ENCODE data around the gene BPIFA3. TPM values are rescaled to one million over a fixed set of nuclear protein-coding genes. Genes with fewer than 3 reads are reported as not detected.

Gene BPIFA3
- total and polyA plus RNA-seq, 2 of the 13 experiments (the other 11 are each of a cell fraction or from before 2014, with no cell fraction given), result not detected

- peak; percentile 86; the same call in 1 of the 2 replicates for TF ChIP-seq ZNF280B (CRISPR knock-in tag; IDR thresholded peaks at IDR 0.05; ENCODE audit: borderline replicate concordance)
- TF ChIP-seq GATAD2A (CRISPR knock-in tag; IDR thresholded peaks at IDR 0.05), result peak; percentile 76
- TF ChIP-seq KDM6A (CRISPR knock-in tag; IDR thresholded peaks at IDR 0.05; ENCODE audit: low read depth), result peak; percentile 53; the same call in 1 of the 2 replicates
- TF ChIP-seq GMEB1 (CRISPR knock-in tag; IDR thresholded peaks at IDR 0.05; ENCODE audit: borderline replicate concordance), result peak; percentile 62; the same call in 1 of the 2 replicates
- peak; percentile 94 for TF ChIP-seq ZC3H13 (CRISPR knock-in tag; IDR thresholded peaks at IDR 0.05)
- TF ChIP-seq PHF21A (CRISPR knock-in tag; IDR thresholded peaks at IDR 0.05), result no peak
- no peak; the same call in 1 of the 2 replicates for TF ChIP-seq ZFP41 (CRISPR knock-in tag; IDR thresholded peaks at IDR 0.05; ENCODE audit: borderline replicate concordance)
- peak; percentile 95 for TF ChIP-seq REPIN1 (CRISPR knock-in tag; IDR thresholded peaks at IDR 0.05; ENCODE audit: borderline replicate concordance, low read depth)
- no peak for TF ChIP-seq ZNF839 (CRISPR knock-in tag; IDR thresholded peaks at IDR 0.05; ENCODE audit: borderline replicate concordance)
- TF ChIP-seq FIP1L1 (IDR thresholded peaks at IDR 0.05; ENCODE audit: borderline replicate concordance, insufficient read depth, low read depth, low read length), result no peak
- peak; percentile 86; the same call in 1 of the 2 replicates for TF ChIP-seq DMTF1 (CRISPR knock-in tag; IDR thresholded peaks at IDR 0.05)
- peak in 1 of 2 experiments; percentile 66; a peak in 1 of 4 replicates for TF ChIP-seq NR2F1 (CRISPR knock-in tag; IDR thresholded peaks at IDR 0.05)
- peak; percentile 87 for TF ChIP-seq HOMEZ (CRISPR knock-in tag; IDR thresholded peaks at IDR 0.05; ENCODE audit: low read depth)
- TF ChIP-seq ZNF780A (CRISPR knock-in tag; IDR thresholded peaks at IDR 0.05), result peak; percentile 98
- TF ChIP-seq PRDM10 (CRISPR knock-in tag; IDR thresholded peaks at IDR 0.05; ENCODE audit: low read depth), result peak; percentile 80
Measured at GRCh38 chr20:33209789-33210188, 7.4 kb upstream of the BPIFA3 start (continued).

Measured in HepG2 (cell line).